ENCODE data around the gene RASSF5. TPM values are rescaled to one million over a fixed set of nuclear protein-coding genes. Genes with fewer than 3 reads are reported as not detected.

Gene RASSF5
- polyA plus RNA-seq, 2 of the 4 experiments (the other 2 are of a cell fraction): 2.0 to 2.2 TPM

- ATAC-seq: no peak
- no peak overlapping the region for H3K4me3 ChIP-seq
- peaks cover 25% of the 10 kb centered on the region for H3K4me1 ChIP-seq
- H3K4me2 ChIP-seq: no peak overlapping the region
- no peak for DNase-seq (ENCODE audit: low read depth in 1 of 2, low spot score in 1 of 2)
- ChIA-PET CTCF (interaction anchor here (0.7 to 3.9 kb wide), 2 partner anchors 13 to 15 kb away, joined by 3 to 20 read pairs; no protein-coding TSS in a partner anchor), POLR2A (no interaction called here)
- TF ChIP-seq BCL3 (IDR thresholded peaks at IDR 0.05): no peak
- no peak for TF ChIP-seq MAFK (IDR thresholded peaks at IDR 0.05; ENCODE audit: partially characterized antibody)
- TF ChIP-seq HES2 (IDR thresholded peaks at IDR 0.05): no peak
- no peak for TF ChIP-seq RNF2 (IDR thresholded peaks at IDR 0.05; ENCODE audit: borderline replicate concordance, low read depth)
- no peak for TF ChIP-seq CBX8 (IDR thresholded peaks at IDR 0.05)
- H3K27ac ChIP-seq: no peak overlapping the region
- H3K9me3 ChIP-seq: no peaks in the 10 kb centered on the region
- 59% methylated on average over 2 of the region's 2 CpGs for WGBS (ENCODE audit: missing lambda C conversion rate)
- no peak for FAIRE-seq
Measured at GRCh38 chr1:206465951-206466350, 41.4 kb upstream of the RASSF5 start.

- no peak for ATAC-seq
- no peak overlapping the region for H3K4me2 ChIP-seq
- TF ChIP-seq CHD2 (IDR thresholded peaks at IDR 0.05; ENCODE audit: low read length, partially characterized antibody): no peak
- TF ChIP-seq SMC3 (IDR thresholded peaks at IDR 0.05): no peak
- TF ChIP-seq RARB (CRISPR knock-in tag; IDR thresholded peaks at IDR 0.05): no peak
- no peak for TF ChIP-seq MYC (IDR thresholded peaks at IDR 0.05; ENCODE audit: borderline replicate concordance, low read length)
- no peak for TF ChIP-seq EHMT2 (IDR thresholded peaks at IDR 0.05; ENCODE audit: low read depth)
- TF ChIP-seq CHD4 (IDR thresholded peaks at IDR 0.05; ENCODE audit: borderline replicate concordance): no peak
- WGBS (ENCODE audit: missing lambda C conversion rate): 87% methylated on average over 15 of the region's 15 CpGs
- peaks cover 30% of the 10 kb centered on the region for H3K4me1 ChIP-seq
- ChIA-PET POLR2A (interaction anchor here (0.6 kb wide), 1 partner anchor 616 kb away, joined by 3 read pairs; no protein-coding TSS in a partner anchor), CTCF (interaction anchor here (0.8 to 3.9 kb wide), 4 partner anchors 12 to 398 kb away, joined by 3 to 20 read pairs (median 4); partner anchors contain the start of gene IL20)
- no peaks in the 10 kb centered on the region for H3K9me3 ChIP-seq
- no peak for FAIRE-seq
- no peak for DNase-seq (ENCODE audit: low read depth in 1 of 2, low spot score in 1 of 2)
- no peak overlapping the region for H3K27ac ChIP-seq
- no peak overlapping the region for H3K4me3 ChIP-seq
Measured at GRCh38 chr1:206466840-206467649, 40.3 kb upstream of the RASSF5 start.

- 77% methylated on average over 9 of the region's 9 CpGs for WGBS (ENCODE audit: missing lambda C conversion rate)
- ChIA-PET CTCF (interaction anchor here (0.8 to 3.9 kb wide), 4 partner anchors 11 to 397 kb away, joined by 3 to 20 read pairs (median 4); partner anchors contain the start of gene IL20), POLR2A (no interaction called here)
- Histone ChIP-seq H3K4me2 (no peak overlapping the region), H3K9me3 (no peaks in the 10 kb centered on the region), H3K4me1 (peaks cover 30% of the 10 kb centered on the region), H3K27ac (no peak overlapping the region), H3K4me3 (no peak overlapping the region)
- ATAC-seq: no peak
- no peak for FAIRE-seq
- DNase-seq (ENCODE audit: low read depth in 1 of 2, low spot score in 1 of 2): no peak
- TF ChIP-seq EHF (CRISPR knock-in tag; IDR thresholded peaks at IDR 0.05): no peak
- TF ChIP-seq BHLHE40 (IDR thresholded peaks at IDR 0.05; ENCODE audit: low read depth, low read length): no peak
- TF ChIP-seq HOXB13 (CRISPR knock-in tag; IDR thresholded peaks at IDR 0.05; ENCODE audit: low read depth): no peak
- TF ChIP-seq RCOR1 (IDR thresholded peaks at IDR 0.05; ENCODE audit: low read depth, low read length): no peak
- no peak for TF ChIP-seq REST (IDR thresholded peaks at IDR 0.05)
- no peak for TF ChIP-seq JUNB (IDR thresholded peaks at IDR 0.05)
- no peak for TF ChIP-seq EHMT2 (IDR thresholded peaks at IDR 0.05; ENCODE audit: low read depth)
- no peak for TF ChIP-seq HMGXB4 (CRISPR knock-in tag; IDR thresholded peaks at IDR 0.05; ENCODE audit: borderline replicate concordance)
- no peak for TF ChIP-seq CTCF (IDR thresholded peaks at IDR 0.05)
- TF ChIP-seq HEYL (CRISPR knock-in tag; IDR thresholded peaks at IDR 0.05): no peak
- no peak for TF ChIP-seq FOSL2 (IDR thresholded peaks at IDR 0.05)
- no peak for TF ChIP-seq FOSL2 (CRISPR knock-in tag; IDR thresholded peaks at IDR 0.05)
- no peak for TF ChIP-seq HES2 (IDR thresholded peaks at IDR 0.05)
- TF ChIP-seq SREBF2 (IDR thresholded peaks at IDR 0.05): no peak
- TF ChIP-seq NPAS2 (CRISPR knock-in tag; IDR thresholded peaks at IDR 0.05; ENCODE audit: borderline replicate concordance): no peak
Measured at GRCh38 chr1:206467915-206468314, 39.4 kb upstream of the RASSF5 start.
